ENCODE data around the gene DENND6B.
A peak's percentile ranks its signal among the peaks of the same experiment; 100 is the strongest.

The DENND6B gene

GRCh38 chr22:50266994-50267393 lies 59.8 kb downstream of the DENND6B start:
- no peak overlapping the region for H3K4me3 ChIP-seq (ENCODE audit: insufficient read depth, low read depth, low read length, poor library complexity, severe bottlenecking)
- H3K27me3 ChIP-seq (replicated peaks; ENCODE audit: control insufficient read depth, insufficient read depth, low read length, poor library complexity, severe bottlenecking) = peaks cover 17% of the 10 kb centered on the region
- DNase-seq = no peak
- no peak overlapping the region for H3K27ac ChIP-seq (ENCODE audit: insufficient read depth, low read length, poor library complexity, severe bottlenecking)
- no peaks in the 10 kb centered on the region for H3K36me3 ChIP-seq (ENCODE audit: control insufficient read depth, insufficient read depth, low read length)
- H3K9me3 ChIP-seq (ENCODE audit: control insufficient read depth, low read length) = no peaks in the 10 kb centered on the region
- peaks cover 33% of the 10 kb centered on the region for H3K4me1 ChIP-seq (ENCODE audit: control insufficient read depth, insufficient read depth, low read length, poor library complexity, severe bottlenecking)

GRCh38 chr22:50264946-50265669 lies 61.7 kb downstream of the DENND6B start:
- Histone ChIP-seq H3K4me3 (ENCODE audit: insufficient read depth, low read depth, low read length, poor library complexity, severe bottlenecking) (no peak overlapping the region), H3K9me3 (ENCODE audit: control insufficient read depth, low read length) (no peaks in the 10 kb centered on the region), H3K36me3 (ENCODE audit: control insufficient read depth, insufficient read depth, low read length) (no peaks in the 10 kb centered on the region), H3K27ac (ENCODE audit: insufficient read depth, low read length, poor library complexity, severe bottlenecking) (no peak overlapping the region), H3K4me1 (ENCODE audit: control insufficient read depth, insufficient read depth, low read length, poor library complexity, severe bottlenecking) (peaks cover 16% of the 10 kb centered on the region), H3K27me3 (replicated peaks; ENCODE audit: control insufficient read depth, insufficient read depth, low read length, poor library complexity, severe bottlenecking) (peaks cover 17% of the 10 kb centered on the region)
- no peak for DNase-seq

DNA sequence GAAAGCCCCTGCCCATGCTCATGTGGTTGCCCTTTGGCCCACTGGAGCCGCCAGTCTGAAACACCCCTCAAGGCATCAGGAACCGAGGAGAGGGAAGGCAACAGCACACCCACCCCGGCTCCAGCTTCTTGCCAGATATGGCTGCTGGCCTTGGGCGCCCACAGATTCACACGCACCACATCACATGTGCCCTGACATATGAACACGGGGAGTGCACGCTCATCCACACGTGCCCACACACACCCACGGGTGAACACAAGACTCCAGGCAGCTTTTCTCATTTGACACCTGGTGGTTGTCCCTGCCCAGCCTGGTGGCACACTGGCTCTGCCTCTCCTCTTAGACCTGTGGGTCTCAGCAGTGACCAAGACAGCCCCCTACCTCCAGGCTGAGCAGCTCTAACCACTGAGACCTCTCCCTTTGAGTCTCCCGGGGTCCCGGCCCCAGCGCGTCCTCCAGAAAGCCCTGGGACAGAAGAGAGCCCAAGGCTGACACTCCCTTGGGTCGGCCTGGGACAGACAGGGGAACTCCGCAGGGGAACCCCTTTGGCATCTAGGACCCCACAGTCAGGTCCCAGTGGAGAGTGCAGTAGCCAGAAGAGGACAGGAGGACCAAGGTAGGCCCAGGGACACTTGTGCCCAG lies 62.6 kb downstream of the DENND6B start:
- DNase-seq = no peak
- Histone ChIP-seq H3K27ac (ENCODE audit: insufficient read depth, low read length, poor library complexity, severe bottlenecking) (no peak overlapping the region), H3K4me1 (ENCODE audit: control insufficient read depth, insufficient read depth, low read length, poor library complexity, severe bottlenecking) (peaks cover 10% of the 10 kb centered on the region), H3K4me3 (ENCODE audit: insufficient read depth, low read depth, low read length, poor library complexity, severe bottlenecking) (no peak overlapping the region), H3K27me3 (replicated peaks; ENCODE audit: control insufficient read depth, insufficient read depth, low read length, poor library complexity, severe bottlenecking) (peaks cover 17% of the 10 kb centered on the region), H3K9me3 (ENCODE audit: control insufficient read depth, low read length) (no peaks in the 10 kb centered on the region), H3K36me3 (ENCODE audit: control insufficient read depth, insufficient read depth, low read length) (no peaks in the 10 kb centered on the region)

DNA sequence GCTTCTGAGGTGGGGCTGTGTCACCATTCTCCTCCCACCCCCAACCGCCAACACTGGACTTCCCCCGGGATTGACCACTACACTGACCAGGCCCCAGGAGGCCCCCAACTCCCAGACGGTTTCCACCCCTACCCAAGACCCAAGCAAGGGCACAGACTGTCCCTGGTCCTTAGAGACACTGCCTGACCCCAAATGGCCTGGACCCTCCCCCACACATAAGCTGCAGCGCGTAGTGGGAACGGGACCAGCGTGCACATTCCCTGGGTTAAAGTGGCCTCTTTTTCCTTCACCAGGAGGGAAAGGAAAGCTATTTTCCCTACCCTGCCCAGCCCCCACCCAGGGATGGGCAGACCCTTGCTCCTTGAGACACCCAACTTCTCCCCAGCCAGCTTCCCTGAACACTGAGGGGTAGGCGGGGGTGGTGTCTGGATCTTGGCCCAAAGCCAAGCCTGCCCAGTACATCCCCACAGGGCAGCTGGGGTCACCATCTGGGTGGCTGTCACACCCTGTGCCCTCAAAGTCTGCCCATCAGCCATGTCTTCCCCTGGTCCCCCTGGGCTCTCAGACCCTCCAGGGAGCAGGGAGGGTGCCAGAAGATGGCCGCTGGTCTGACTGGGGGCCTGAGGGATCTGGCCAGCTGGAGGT lies 63.7 kb downstream of the DENND6B start:
- H3K4me3 ChIP-seq (ENCODE audit: insufficient read depth, low read depth, low read length, poor library complexity, severe bottlenecking) = no peak overlapping the region

GRCh38 chr22:50262460-50262911 lies 64.3 kb downstream of the DENND6B start:
- Histone ChIP-seq H3K4me3 (ENCODE audit: insufficient read depth, low read depth, low read length, poor library complexity, severe bottlenecking) (no peak overlapping the region), H3K27ac (ENCODE audit: insufficient read depth, low read length, poor library complexity, severe bottlenecking) (no peak overlapping the region), H3K4me1 (ENCODE audit: control insufficient read depth, insufficient read depth, low read length, poor library complexity, severe bottlenecking) (no peaks in the 10 kb centered on the region), H3K27me3 (replicated peaks; ENCODE audit: control insufficient read depth, insufficient read depth, low read length, poor library complexity, severe bottlenecking) (peaks cover 17% of the 10 kb centered on the region), H3K36me3 (ENCODE audit: control insufficient read depth, insufficient read depth, low read length) (no peaks in the 10 kb centered on the region), H3K9me3 (ENCODE audit: control insufficient read depth, low read length) (no peaks in the 10 kb centered on the region)
- DNase-seq = no peak

More for the DNA sequence above, 63.7 kb downstream of the DENND6B start:
- Histone ChIP-seq H3K4me1 (ENCODE audit: control insufficient read depth, insufficient read depth, low read length, poor library complexity, severe bottlenecking) (peaks cover 5% of the 10 kb centered on the region), H3K27me3 (replicated peaks; ENCODE audit: control insufficient read depth, insufficient read depth, low read length, poor library complexity, severe bottlenecking) (peaks cover 17% of the 10 kb centered on the region), H3K27ac (ENCODE audit: insufficient read depth, low read length, poor library complexity, severe bottlenecking) (no peak overlapping the region), H3K9me3 (ENCODE audit: control insufficient read depth, low read length) (no peaks in the 10 kb centered on the region), H3K36me3 (ENCODE audit: control insufficient read depth, insufficient read depth, low read length) (no peaks in the 10 kb centered on the region)
- no peak for DNase-seq

DNA sequence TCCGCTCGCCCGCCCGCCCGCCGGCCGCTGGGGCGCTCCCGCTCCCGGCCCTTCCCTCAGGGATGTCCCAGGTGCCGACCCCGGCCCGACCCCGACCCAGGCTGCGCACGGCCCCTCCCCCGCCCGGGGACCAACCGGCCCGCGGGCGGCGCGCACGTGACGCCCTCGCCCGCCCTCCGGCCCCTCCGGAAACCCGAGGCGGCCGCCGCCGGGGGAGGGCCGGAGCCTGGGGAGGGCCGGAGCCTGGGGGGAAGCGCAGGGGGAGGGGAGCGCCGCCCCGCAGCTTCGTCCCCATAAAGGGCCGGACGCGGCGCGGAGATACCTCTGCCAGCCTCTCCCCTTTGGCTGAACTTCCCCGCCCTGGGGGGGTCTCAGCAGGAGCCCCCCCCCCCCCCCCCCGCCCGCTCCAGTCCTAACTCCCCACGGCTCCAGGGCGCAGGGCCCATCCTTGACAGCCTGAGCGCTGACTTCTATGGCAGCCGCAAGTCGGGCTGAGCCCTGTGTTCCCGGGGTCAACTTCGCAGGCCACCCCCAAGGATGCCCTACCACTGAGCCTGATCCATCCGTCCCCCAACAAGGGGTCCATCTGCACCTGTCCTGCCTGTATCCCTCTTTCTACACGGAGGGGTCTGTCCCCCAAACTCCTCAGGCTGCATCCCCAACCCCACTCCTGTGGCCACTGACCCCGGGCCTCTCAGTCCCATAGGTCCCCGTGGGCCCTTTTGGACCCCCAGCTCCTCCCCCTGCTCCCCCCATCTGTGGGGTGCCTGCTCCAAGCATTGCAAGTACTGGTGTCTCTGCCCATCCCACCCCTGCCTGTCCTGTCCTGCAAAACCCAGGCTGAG lies 65.0 kb downstream of the DENND6B start, which contains the start of gene MAPK12:
Gene MAPK12 (minus strand): TSS at position 69 of the 845 bp plus-strand sequence. CDS start 174 bp downstream, outside the sequence.
- Histone ChIP-seq H3K36me3 (ENCODE audit: control insufficient read depth, insufficient read depth, low read length) (no peaks in the 10 kb centered on the region), H3K9me3 (ENCODE audit: control insufficient read depth, low read length) (no peaks in the 10 kb centered on the region), H3K27ac (ENCODE audit: insufficient read depth, low read length, poor library complexity, severe bottlenecking) (no peak within 1 kb of the TSS), H3K4me1 (ENCODE audit: control insufficient read depth, insufficient read depth, low read length, poor library complexity, severe bottlenecking) (no peaks in the 10 kb centered on the region), H3K27me3 (replicated peaks; ENCODE audit: control insufficient read depth, insufficient read depth, low read length, poor library complexity, severe bottlenecking) (peaks cover 17% of the 10 kb centered on the region), H3K4me3 (ENCODE audit: insufficient read depth, low read depth, low read length, poor library complexity, severe bottlenecking) (peak within 1 kb of the TSS; percentile 4)
- no peak for DNase-seq

GRCh38 chr22:50260801-50261614 lies 65.8 kb downstream of the DENND6B start:
- Histone ChIP-seq H3K27me3 (replicated peaks; ENCODE audit: control insufficient read depth, insufficient read depth, low read length, poor library complexity, severe bottlenecking) (peaks cover 17% of the 10 kb centered on the region), H3K27ac (ENCODE audit: insufficient read depth, low read length, poor library complexity, severe bottlenecking) (no peak overlapping the region), H3K4me3 (ENCODE audit: insufficient read depth, low read depth, low read length, poor library complexity, severe bottlenecking) (peak overlapping the region; percentile 4), H3K9me3 (ENCODE audit: control insufficient read depth, low read length) (no peaks in the 10 kb centered on the region), H3K4me1 (ENCODE audit: control insufficient read depth, insufficient read depth, low read length, poor library complexity, severe bottlenecking) (no peaks in the 10 kb centered on the region), H3K36me3 (ENCODE audit: control insufficient read depth, insufficient read depth, low read length) (no peaks in the 10 kb centered on the region)
- DNase-seq = no peak

GRCh38 chr22:50260434-50260800 lies 66.4 kb downstream of the DENND6B start:
- Histone ChIP-seq H3K36me3 (ENCODE audit: control insufficient read depth, insufficient read depth, low read length) (no peaks in the 10 kb centered on the region), H3K4me1 (ENCODE audit: control insufficient read depth, insufficient read depth, low read length, poor library complexity, severe bottlenecking) (no peaks in the 10 kb centered on the region), H3K27me3 (replicated peaks; ENCODE audit: control insufficient read depth, insufficient read depth, low read length, poor library complexity, severe bottlenecking) (peaks cover 17% of the 10 kb centered on the region), H3K4me3 (ENCODE audit: insufficient read depth, low read depth, low read length, poor library complexity, severe bottlenecking) (no peak overlapping the region), H3K27ac (ENCODE audit: insufficient read depth, low read length, poor library complexity, severe bottlenecking) (no peak overlapping the region), H3K9me3 (ENCODE audit: control insufficient read depth, low read length) (no peaks in the 10 kb centered on the region)
- DNase-seq = no peak

- Histone ChIP-seq H3K9me3 (ENCODE audit: control insufficient read depth, low read length) (no peaks in the 10 kb centered on the region), H3K27ac (ENCODE audit: insufficient read depth, low read length, poor library complexity, severe bottlenecking) (no peak overlapping the region), H3K4me3 (ENCODE audit: insufficient read depth, low read depth, low read length, poor library complexity, severe bottlenecking) (no peak overlapping the region), H3K27me3 (replicated peaks; ENCODE audit: control insufficient read depth, insufficient read depth, low read length, poor library complexity, severe bottlenecking) (peaks cover 17% of the 10 kb centered on the region), H3K36me3 (ENCODE audit: control insufficient read depth, insufficient read depth, low read length) (no peaks in the 10 kb centered on the region), H3K4me1 (ENCODE audit: control insufficient read depth, insufficient read depth, low read length, poor library complexity, severe bottlenecking) (no peaks in the 10 kb centered on the region)
- DNase-seq = no peak
Measured at GRCh38 chr22:50259302-50259701, 67.5 kb downstream of the DENND6B start.

Measured in effector memory CD4-positive, alpha-beta T cell (primary cell).